Activated CD4-positive, alpha-beta T cell treated with anti-CD3 and anti-CD28 coated beads for 48 hours (primary cell): Measurements from ENCODE around the gene GJA9.

ENCODE experiments used
- DNase-seq: peaks from one replicate; pipeline ENCODE4 v3.0.0-alpha.2; 2020

GJA9 gene

GRCh38 chr1:38829368-38829767, 52.0 kb downstream of the GJA9 start:
- DNase-seq, result no peak

DNA sequence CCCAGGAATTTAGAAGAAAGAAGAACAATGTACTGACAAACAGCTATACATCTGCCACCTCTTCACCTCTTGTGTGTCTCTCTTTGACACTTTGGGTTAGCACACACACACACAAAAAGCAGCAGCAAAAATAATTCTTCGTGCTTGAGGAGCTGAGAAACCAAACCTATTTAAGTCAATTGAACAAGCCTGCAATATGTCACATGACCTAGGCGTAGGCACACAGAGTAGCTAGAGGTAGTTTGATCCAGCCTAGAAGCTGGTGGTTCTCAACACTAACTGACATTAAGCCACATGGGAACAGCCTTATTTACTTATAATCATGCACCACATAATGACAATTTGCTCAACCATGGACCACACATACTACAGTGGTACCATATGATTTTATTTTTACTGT, 54.1 kb downstream of the GJA9 start:
- no peak for DNase-seq

- DNase-seq, result no peak
Observed at GRCh38 chr1:38826886-38827285, 54.5 kb downstream of the GJA9 start.

GRCh38 chr1:38826262-38826661, 55.1 kb downstream of the GJA9 start:
- DNase-seq, result no peak
